Loucy (cell line): ENCODE measurements around the gene DERL2.

ENCODE experiments used
- H2AFZ ChIP-seq: fragments of 200-600 bp; sonication (generic); 2 replicates; pipeline ENCODE4 v1.6.0; 2016; ENCODE audit warnings: antibody characterized with exemption, mild to moderate bottlenecking, low read length, moderate library complexity
- H3F3A ChIP-seq: fragments of 200-600 bp; 2 replicates; pipeline ENCODE4 v1.6.0; 2016; ENCODE audit warnings: antibody characterized with exemption, low read depth, mild to moderate bottlenecking
- H3K27me3 ChIP-seq: fragments of 200-600 bp; sonication (generic); 2 replicates; pipeline ENCODE4 v1.6.1; 2014; ENCODE audit warnings: low read length, mild to moderate bottlenecking; ENCODE audit not compliant: insufficient read depth, poor library complexity, severe bottlenecking
- H3K36me3 ChIP-seq: fragments of 200-600 bp; sonication (generic); 2 replicates; pipeline ENCODE4 v1.6.1; 2016; ENCODE audit warnings: low read length; ENCODE audit not compliant: insufficient read depth
- H3K4me1 ChIP-seq: fragments of 200-600 bp; sonication (generic); 2 replicates; pipeline ENCODE4 v1.5.1; 2014; ENCODE audit warnings: low read length, mild to moderate bottlenecking; ENCODE audit not compliant: insufficient read depth, poor library complexity, severe bottlenecking
- H3K4me2 ChIP-seq: fragments of 200-600 bp; sonication (generic); 2 replicates; pipeline ENCODE4 v1.6.0; 2014; ENCODE audit warnings: antibody characterized with exemption, low read length, low read depth, mild to moderate bottlenecking; ENCODE audit not compliant: poor library complexity, severe bottlenecking
- H3K4me3 ChIP-seq: fragments of 200-600 bp; sonication (generic); 2 replicates; pipeline ENCODE4 v1.5.1; 2014; ENCODE audit warnings: low read length, mild to moderate bottlenecking, mixed read lengths; ENCODE audit not compliant: poor library complexity, severe bottlenecking
- H3K79me2 ChIP-seq: fragments of 200-600 bp; sonication (generic); 2 replicates; pipeline ENCODE4 v1.6.1; 2014; ENCODE audit warnings: low read length; ENCODE audit not compliant: insufficient read depth
- H3K9ac ChIP-seq: fragments of 200-600 bp; sonication (generic); 2 replicates; pipeline ENCODE4 v1.6.0; 2014; ENCODE audit warnings: mild to moderate bottlenecking, low read depth, low read length, moderate library complexity; ENCODE audit not compliant: poor library complexity, severe bottlenecking
- H3K9me2 ChIP-seq: fragments of 200-600 bp; sonication (generic); replicated peaks from 2 replicates; pipeline ENCODE4 v1.6.1; 2016; ENCODE audit warnings: low read depth, low read length, mixed read lengths
- H3K9me3 ChIP-seq: fragments of 200-600 bp; sonication (generic); 2 replicates; pipeline ENCODE4 v1.6.1; 2014; ENCODE audit warnings: mild to moderate bottlenecking, antibody characterized with exemption, low read length, low read depth; ENCODE audit not compliant: insufficient read depth
- H4K20me1 ChIP-seq: fragments of 200-600 bp; sonication (generic); 2 replicates; pipeline ENCODE4 v1.6.0; 2014; ENCODE audit warnings: antibody characterized with exemption, low read length, mild to moderate bottlenecking; ENCODE audit not compliant: insufficient read depth, poor library complexity, severe bottlenecking
- CTCF ChIP-seq: fragments of 200-600 bp; sonication (generic); conservative IDR thresholded peaks from 2 replicates; pipeline ENCODE4 v1.5.1; 2014; ENCODE audit warnings: mild to moderate bottlenecking, antibody characterized with exemption, low read length
- EZH2phosphoT487 ChIP-seq: fragments of 200-600 bp; IDR thresholded peaks from 2 replicates; pipeline ENCODE4 v1.6.1; 2018; ENCODE audit warnings: antibody characterized with exemption, mild to moderate bottlenecking, moderate library complexity, borderline replicate concordance

Gene DERL2

GRCh38 chr17:5424909-5425308, 61.1 kb downstream of the DERL2 start:
- peaks cover 46% of the 10 kb centered on the region for H3K79me2 ChIP-seq
- no peak overlapping the region for H2AFZ ChIP-seq
- TF ChIP-seq EZH2phosphoT487, result no peak
- TF ChIP-seq CTCF, result no peak
- peaks cover 34% of the 10 kb centered on the region for H3K4me1 ChIP-seq
- no peaks in the 10 kb centered on the region for H3K27me3 ChIP-seq
- peaks cover 48% of the 10 kb centered on the region for H3K36me3 ChIP-seq
- no peak overlapping the region for H3K4me3 ChIP-seq
- H3K9ac ChIP-seq, result no peak overlapping the region
- no peaks in the 10 kb centered on the region for H3F3A ChIP-seq
- no peaks in the 10 kb centered on the region for H3K9me2 ChIP-seq
- H3K4me2 ChIP-seq, result peak overlapping the region; percentile 39
- H3K9me3 ChIP-seq, result no peaks in the 10 kb centered on the region
- H4K20me1 ChIP-seq, result peaks cover 36% of the 10 kb centered on the region

- Histone ChIP-seq H3F3A (no peaks in the 10 kb centered on the region), H2AFZ (no peak overlapping the region), H3K9ac (peak overlapping the region; percentile 0), H4K20me1 (peaks cover 53% of the 10 kb centered on the region), H3K27me3 (no peaks in the 10 kb centered on the region), H3K36me3 (peaks cover 26% of the 10 kb centered on the region), H3K4me3 (peak overlapping the region; percentile 97), H3K9me3 (no peaks in the 10 kb centered on the region), H3K4me1 (peaks cover 34% of the 10 kb centered on the region), H3K4me2 (peak overlapping the region; percentile 97), H3K79me2 (peaks cover 65% of the 10 kb centered on the region), H3K9me2 (no peaks in the 10 kb centered on the region)
- TF ChIP-seq EZH2phosphoT487 (no peak), CTCF (no peak)
Observed at GRCh38 chr17:5422505-5422904, 63.5 kb downstream of the DERL2 start.
